GM21723 (cell line): ENCODE data around the gene CYP2A13.
"Not testable (repeated sequence)": the region's sequence is repeated elsewhere in the genome, so short reads cannot be mapped to it uniquely, and the experiment has no call there.

Source experiments
- ATAC-seq: cut with Tn5 transposase; IDR thresholded peaks from one replicate; pipeline ENCODE4 v1.9.1; 2021; ENCODE audit warnings: mild to moderate bottlenecking, moderate library complexity; ENCODE audit not compliant: unreplicated experiment

CYP2A13 gene, protein sequence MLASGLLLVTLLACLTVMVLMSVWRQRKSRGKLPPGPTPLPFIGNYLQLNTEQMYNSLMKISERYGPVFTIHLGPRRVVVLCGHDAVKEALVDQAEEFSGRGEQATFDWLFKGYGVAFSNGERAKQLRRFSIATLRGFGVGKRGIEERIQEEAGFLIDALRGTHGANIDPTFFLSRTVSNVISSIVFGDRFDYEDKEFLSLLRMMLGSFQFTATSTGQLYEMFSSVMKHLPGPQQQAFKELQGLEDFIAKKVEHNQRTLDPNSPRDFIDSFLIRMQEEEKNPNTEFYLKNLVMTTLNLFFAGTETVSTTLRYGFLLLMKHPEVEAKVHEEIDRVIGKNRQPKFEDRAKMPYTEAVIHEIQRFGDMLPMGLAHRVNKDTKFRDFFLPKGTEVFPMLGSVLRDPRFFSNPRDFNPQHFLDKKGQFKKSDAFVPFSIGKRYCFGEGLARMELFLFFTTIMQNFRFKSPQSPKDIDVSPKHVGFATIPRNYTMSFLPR

DNA sequence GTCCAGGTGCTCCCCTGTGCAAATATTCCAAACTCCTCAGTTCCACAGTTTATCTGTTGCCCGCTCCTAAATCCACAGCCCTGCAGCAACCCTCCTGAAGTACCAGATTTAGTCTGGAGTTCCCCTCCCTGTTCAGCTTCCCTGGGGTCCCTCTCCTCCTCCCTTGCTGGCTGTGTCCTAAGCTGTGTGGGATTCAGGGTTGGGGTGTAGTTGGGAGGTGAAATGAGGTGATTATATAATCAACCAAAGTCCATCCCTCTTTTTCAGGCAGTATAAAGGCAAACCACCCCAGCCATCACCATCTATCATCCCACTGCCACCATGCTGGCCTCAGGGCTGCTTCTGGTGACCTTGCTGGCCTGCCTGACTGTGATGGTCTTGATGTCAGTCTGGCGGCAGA is at the start of gene CYP2A13:
Gene CYP2A13 (plus strand): TSS at position 301 of the 400 bp plus-strand sequence. CDS start 21 bp downstream, at position 322.
- ATAC-seq = no peak

GRCh38 chr19:41039806-41040205 is 48.4 kb upstream of the CYP2A13 start:
- ATAC-seq = no peak

GRCh38 chr19:41045095-41045494 is 43.2 kb upstream of the CYP2A13 start:
- ATAC-seq = not testable (repeated sequence)

- ATAC-seq = no peak
Observed at GRCh38 chr19:41050426-41050825, 37.8 kb upstream of the CYP2A13 start.

DNA sequence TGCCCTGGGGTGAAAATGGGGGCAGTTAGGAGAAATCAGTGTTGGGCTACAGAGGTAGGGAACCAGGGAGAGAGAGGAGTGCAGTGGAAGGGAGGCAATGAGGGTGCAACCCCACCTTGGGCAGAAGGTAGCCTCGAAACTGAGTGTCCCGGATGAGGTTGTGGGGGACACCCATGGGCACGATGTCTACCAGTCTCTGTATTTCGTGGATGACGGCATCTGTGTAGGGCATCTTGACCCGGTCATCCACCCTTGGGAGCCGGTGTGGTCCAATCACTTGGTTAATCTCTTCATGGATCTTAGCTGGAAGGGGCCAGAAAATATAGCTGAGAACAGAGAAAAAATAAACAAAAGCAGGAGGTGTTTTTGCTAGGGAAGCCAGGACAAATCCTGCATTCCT is 36.1 kb upstream of the CYP2A13 start:
- ATAC-seq = not testable (repeated sequence)

DNA sequence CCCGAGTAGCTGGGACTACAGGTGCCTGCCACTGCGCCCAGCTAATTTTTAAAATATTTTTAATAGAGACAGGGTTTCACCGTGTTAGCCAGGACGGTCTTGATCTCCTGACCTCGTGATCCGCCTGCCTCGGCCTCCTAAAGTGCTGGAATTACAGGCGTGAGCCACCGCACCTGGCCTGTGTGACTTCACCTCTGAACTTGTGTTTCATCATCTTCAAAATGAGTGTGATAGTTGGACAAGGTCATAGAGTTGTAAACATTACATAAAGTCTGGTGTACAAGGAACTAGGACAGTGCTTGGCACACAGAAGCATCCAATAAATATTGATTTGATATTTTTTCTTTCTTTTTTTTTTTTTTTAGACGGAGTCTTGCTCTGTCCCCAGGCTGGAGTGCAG is 34.9 kb upstream of the CYP2A13 start:
- not testable (repeated sequence) for ATAC-seq

DNA sequence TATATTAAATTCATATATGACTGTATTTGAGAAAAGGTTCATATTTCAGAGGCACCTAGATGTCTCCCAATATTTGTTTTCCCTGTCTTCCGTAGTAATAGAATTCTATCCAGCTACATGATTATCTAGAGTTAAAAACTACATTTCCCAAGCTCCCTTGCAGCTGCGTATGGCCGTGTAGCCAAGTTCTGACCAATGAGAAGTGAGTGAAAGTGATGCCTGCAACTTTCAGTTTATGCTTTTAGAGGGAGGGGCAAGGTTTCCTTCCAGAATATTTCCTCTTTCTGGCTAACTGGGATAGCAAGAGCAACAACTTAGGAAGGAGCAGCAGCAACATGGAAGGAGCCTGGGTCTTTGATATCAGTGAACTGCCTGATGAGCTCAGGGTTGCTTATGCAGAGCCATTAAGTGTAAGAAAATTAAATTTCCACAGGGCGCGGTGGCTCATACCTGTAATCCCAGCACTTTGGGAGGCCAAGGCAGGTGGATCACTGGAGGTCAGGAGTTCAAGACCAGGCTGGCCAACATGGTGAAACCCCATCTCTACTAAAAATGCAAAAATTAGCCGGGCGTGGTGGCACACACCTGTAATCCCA is 23.2 kb upstream of the CYP2A13 start:
- ATAC-seq = no peak

- no peak for ATAC-seq
Observed at GRCh38 chr19:41076286-41076685, 12.0 kb upstream of the CYP2A13 start.

GRCh38 chr19:41083516-41083915 is 4.7 kb upstream of the CYP2A13 start:
- ATAC-seq = no peak

- no peak for ATAC-seq
Observed at GRCh38 chr19:41085748-41086415, 2.4 kb upstream of the CYP2A13 start.

DNA sequence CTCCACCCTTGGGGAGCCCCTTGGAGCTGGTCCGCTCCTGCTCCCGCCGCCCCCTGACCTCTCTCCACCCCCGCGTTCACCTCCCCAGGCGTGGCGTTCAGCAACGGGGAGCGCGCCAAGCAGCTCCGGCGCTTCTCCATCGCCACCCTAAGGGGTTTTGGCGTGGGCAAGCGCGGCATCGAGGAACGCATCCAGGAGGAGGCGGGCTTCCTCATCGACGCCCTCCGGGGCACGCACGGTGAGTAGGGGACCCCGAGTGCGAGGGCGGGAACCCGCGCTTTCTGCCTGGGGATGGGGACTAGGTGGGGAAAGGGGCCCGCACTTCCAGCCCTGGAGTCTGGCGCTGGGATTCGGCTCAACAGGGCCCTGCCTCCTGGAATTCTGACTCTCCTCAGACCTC is 1.7 kb downstream of the CYP2A13 start:
- no peak for ATAC-seq

DNA sequence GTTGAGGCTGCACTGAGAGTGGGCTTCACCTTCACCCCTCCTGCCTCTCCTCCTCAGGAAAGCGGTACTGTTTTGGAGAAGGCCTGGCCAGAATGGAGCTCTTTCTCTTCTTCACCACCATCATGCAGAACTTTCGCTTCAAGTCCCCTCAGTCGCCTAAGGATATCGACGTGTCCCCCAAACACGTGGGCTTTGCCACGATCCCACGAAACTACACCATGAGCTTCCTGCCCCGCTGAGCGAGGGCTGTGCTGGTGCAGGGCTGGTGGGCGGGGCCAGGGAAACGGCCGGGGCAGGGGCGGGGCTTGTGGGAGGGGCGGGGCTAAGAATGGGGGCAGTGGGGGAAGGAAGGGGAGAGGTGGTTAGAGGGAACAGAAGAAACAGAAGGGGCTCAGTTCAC is 7.5 kb downstream of the CYP2A13 start:
- no peak for ATAC-seq

DNA sequence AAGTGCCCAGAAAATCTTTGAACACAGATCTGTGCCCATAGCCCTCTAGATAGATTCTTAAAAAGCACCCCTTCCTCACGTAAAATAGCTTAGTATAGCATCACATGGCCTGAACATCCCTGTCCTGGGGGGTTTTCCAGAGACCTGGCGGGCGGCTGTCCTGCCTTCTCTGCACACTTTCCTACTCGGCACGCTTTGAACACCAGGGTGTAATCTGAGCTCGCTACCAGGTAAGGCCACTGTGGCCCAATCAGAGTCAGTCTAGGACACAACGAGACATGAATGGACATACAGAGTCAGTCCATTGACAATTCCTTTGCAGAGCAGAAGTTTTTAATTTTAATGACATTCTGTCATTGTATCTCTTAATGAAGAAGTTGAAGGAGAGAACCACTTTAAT is 8.1 kb downstream of the CYP2A13 start:
- ATAC-seq = no peak

GRCh38 chr19:41097302-41097701 is 9.1 kb downstream of the CYP2A13 start:
- ATAC-seq = no peak

- ATAC-seq = no peak
Observed at GRCh38 chr19:41098762-41099161, 10.5 kb downstream of the CYP2A13 start.

GRCh38 chr19:41102210-41102609 is 14.0 kb downstream of the CYP2A13 start:
- not testable (repeated sequence) for ATAC-seq

DNA sequence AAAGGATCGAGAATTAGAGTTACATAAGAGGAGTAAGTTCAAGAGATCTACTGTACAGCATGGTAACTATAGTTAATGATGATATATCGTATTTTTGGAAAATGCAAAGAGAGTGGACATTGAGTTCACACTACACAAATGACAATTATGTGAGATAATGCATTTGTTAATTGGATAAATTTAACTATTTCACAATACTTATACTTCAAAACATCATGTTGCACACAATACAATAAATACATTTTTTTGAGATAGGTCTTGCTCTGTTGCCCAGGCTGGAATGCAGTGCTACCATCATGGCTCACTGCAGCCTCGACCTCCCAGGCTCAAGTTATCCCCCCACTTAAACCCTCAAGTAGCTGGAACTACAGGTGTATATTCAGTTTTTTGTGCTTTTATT is 17.9 kb downstream of the CYP2A13 start:
- ATAC-seq = no peak

GRCh38 chr19:41111296-41111695 is 23.0 kb downstream of the CYP2A13 start:
- no peak for ATAC-seq

GRCh38 chr19:41111750-41112295 is 23.6 kb downstream of the CYP2A13 start:
- ATAC-seq = no peak

- no peak for ATAC-seq
Observed at GRCh38 chr19:41112728-41113290, 24.6 kb downstream of the CYP2A13 start.

DNA sequence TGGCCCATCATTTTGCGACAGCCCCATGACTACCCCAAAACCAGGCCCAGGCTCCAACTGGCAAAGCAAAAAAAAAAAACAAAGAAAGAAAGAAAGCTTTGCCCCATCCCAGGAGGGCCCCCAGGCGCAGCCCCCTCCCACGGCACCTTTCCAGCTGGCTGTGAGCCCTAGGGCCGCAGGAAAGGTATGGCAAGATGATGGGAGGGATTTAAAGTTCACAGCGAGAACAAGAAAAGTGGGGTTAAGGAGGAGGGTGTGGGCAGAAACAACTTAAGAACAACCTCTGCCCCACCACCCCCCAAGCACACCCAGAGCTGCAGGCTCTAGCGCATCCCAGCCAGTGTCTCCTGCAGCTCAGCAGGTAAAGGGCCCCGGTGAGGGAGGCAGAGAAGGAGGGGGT is 25.9 kb downstream of the CYP2A13 start, which contains the start of gene CYP2F1:
Gene CYP2F1 (plus strand): TSS at position 301 of the 400 bp plus-strand sequence. CDS start 1,757 bp downstream, outside the sequence.
- ATAC-seq = no peak
